ENCODE data around the gene SPC24. TPM values are rescaled to one million over a fixed set of nuclear protein-coding genes. Genes with fewer than 3 reads are reported as not detected.

SPC24 gene
- total RNA-seq, 1 experiment from 2014 or later = 59.2 TPM

- no peak overlapping the region for H3K27ac ChIP-seq
- no peaks in the 10 kb centered on the region for H3K27me3 ChIP-seq (ENCODE audit: insufficient read depth, low read depth)
- H3K9me3 ChIP-seq (ENCODE audit: insufficient read depth, low read depth) = no peaks in the 10 kb centered on the region
- intact Hi-C loops (cut with micrococcal nuclease; ENCODE audit: unreplicated experiment) = no loop called here
- no peaks in the 10 kb centered on the region for H3K36me3 ChIP-seq (ENCODE audit: low read depth)
- peaks cover 45% of the 10 kb centered on the region for H3K79me2 ChIP-seq (ENCODE audit: low read depth)
- TF ChIP-seq EZH2 (IDR thresholded peaks at IDR 0.05; ENCODE audit: low read depth) (no peak), CTCF (conservative IDR thresholded peaks at IDR 0.05) (no peak)
- ChIA-PET POLR2A (ENCODE audit: unreplicated experiment) (no interaction called here), CTCF (interaction anchor here (0.7 kb wide), 2 partner anchors 9 to 440 kb away, joined by 4 to 14 read pairs; no protein-coding TSS in a partner anchor)
- H3K9me2 ChIP-seq (ENCODE audit: insufficient read depth) = no peaks in the 10 kb centered on the region
- H3K4me1 ChIP-seq (replicated peaks; ENCODE audit: insufficient read depth) = peaks cover 25% of the 10 kb centered on the region
- H4K20me1 ChIP-seq (ENCODE audit: insufficient read depth) = no peaks in the 10 kb centered on the region
- no TSS peak for BruUV-seq (replicated peaks)
- no peak overlapping the region for H3K4me3 ChIP-seq
- H3F3A ChIP-seq (ENCODE audit: insufficient read depth, low read depth) = peaks cover 13% of the 10 kb centered on the region
- H2AFZ ChIP-seq = no peak overlapping the region
- H3K4me2 ChIP-seq = no peak overlapping the region
- DNase-seq = peak in 1 of 2 experiments; percentile 5
Measured at GRCh38 chr19:11151181-11151580, 4.4 kb downstream of the SPC24 start.

- no peak overlapping the region for H3K4me2 ChIP-seq
- H3K27ac ChIP-seq = no peak overlapping the region
- H3K79me2 ChIP-seq (ENCODE audit: low read depth) = peaks cover 23% of the 10 kb centered on the region
- TF ChIP-seq EZH2 (IDR thresholded peaks at IDR 0.05; ENCODE audit: low read depth) = no peak
- TF ChIP-seq CTCF (conservative IDR thresholded peaks at IDR 0.05) = no peak
- no TSS peak for BruUV-seq (replicated peaks)
- no peaks in the 10 kb centered on the region for H3K9me2 ChIP-seq (ENCODE audit: insufficient read depth)
- no peaks in the 10 kb centered on the region for H4K20me1 ChIP-seq (ENCODE audit: insufficient read depth)
- ChIA-PET POLR2A (ENCODE audit: unreplicated experiment) (no interaction called here), CTCF (interaction anchor here (0.7 kb wide), 1 partner anchor 278 kb away, joined by 4 read pairs; no protein-coding TSS in a partner anchor)
- H3K27me3 ChIP-seq (ENCODE audit: insufficient read depth, low read depth) = no peaks in the 10 kb centered on the region
- H3K4me1 ChIP-seq (replicated peaks; ENCODE audit: insufficient read depth) = peaks cover 23% of the 10 kb centered on the region
- H3F3A ChIP-seq (ENCODE audit: insufficient read depth, low read depth) = peaks cover 45% of the 10 kb centered on the region
- no peaks in the 10 kb centered on the region for H3K9me3 ChIP-seq (ENCODE audit: insufficient read depth, low read depth)
- H3K36me3 ChIP-seq (ENCODE audit: low read depth) = peaks cover 11% of the 10 kb centered on the region; the same call in 1 of the 2 replicates
- intact Hi-C loops (cut with micrococcal nuclease; ENCODE audit: unreplicated experiment) = no loop called here
- peak in 1 of 2 experiments; percentile 24 for DNase-seq
- H2AFZ ChIP-seq = no peak overlapping the region
- no peak overlapping the region for H3K4me3 ChIP-seq
Measured at GRCh38 chr19:11148001-11148400, 7.6 kb downstream of the SPC24 start.

- TF ChIP-seq EZH2 (IDR thresholded peaks at IDR 0.05; ENCODE audit: low read depth) = no peak
- TF ChIP-seq CTCF (conservative IDR thresholded peaks at IDR 0.05) = no peak
- no TSS peak for BruUV-seq (replicated peaks)
- Histone ChIP-seq H3K9me3 (ENCODE audit: insufficient read depth, low read depth) (no peaks in the 10 kb centered on the region), H2AFZ (no peak overlapping the region), H3K36me3 (ENCODE audit: low read depth) (peaks cover 11% of the 10 kb centered on the region; the same call in 1 of the 2 replicates), H3K9me2 (ENCODE audit: insufficient read depth) (no peaks in the 10 kb centered on the region), H3K79me2 (ENCODE audit: low read depth) (peaks cover 2% of the 10 kb centered on the region; the same call in 1 of the 2 replicates), H3K27ac (no peak overlapping the region), H3F3A (ENCODE audit: insufficient read depth, low read depth) (peaks cover 61% of the 10 kb centered on the region), H3K27me3 (ENCODE audit: insufficient read depth, low read depth) (no peaks in the 10 kb centered on the region), H3K4me2 (no peak overlapping the region), H3K4me3 (no peak overlapping the region), H3K4me1 (replicated peaks; ENCODE audit: insufficient read depth) (peaks cover 34% of the 10 kb centered on the region), H4K20me1 (ENCODE audit: insufficient read depth) (no peaks in the 10 kb centered on the region)
- peak in 1 of 2 experiments; percentile 25 for DNase-seq
- intact Hi-C loops (cut with micrococcal nuclease; ENCODE audit: unreplicated experiment) = no loop called here
- ChIA-PET POLR2A (ENCODE audit: unreplicated experiment) (no interaction called here), CTCF (interaction anchor here (0.6 kb wide), 1 partner anchor 171 kb away, joined by 3 read pairs; no protein-coding TSS in a partner anchor)
Measured at GRCh38 chr19:11145536-11145924, 10.1 kb downstream of the SPC24 start.

All from PC-9 (cell line).